ENCODE results near the gene CXXC1.
"Not testable (repeated sequence)": the region's sequence is repeated elsewhere in the genome, so short reads cannot be mapped to it uniquely, and the experiment has no call there.

The CXXC1 gene

DNA sequence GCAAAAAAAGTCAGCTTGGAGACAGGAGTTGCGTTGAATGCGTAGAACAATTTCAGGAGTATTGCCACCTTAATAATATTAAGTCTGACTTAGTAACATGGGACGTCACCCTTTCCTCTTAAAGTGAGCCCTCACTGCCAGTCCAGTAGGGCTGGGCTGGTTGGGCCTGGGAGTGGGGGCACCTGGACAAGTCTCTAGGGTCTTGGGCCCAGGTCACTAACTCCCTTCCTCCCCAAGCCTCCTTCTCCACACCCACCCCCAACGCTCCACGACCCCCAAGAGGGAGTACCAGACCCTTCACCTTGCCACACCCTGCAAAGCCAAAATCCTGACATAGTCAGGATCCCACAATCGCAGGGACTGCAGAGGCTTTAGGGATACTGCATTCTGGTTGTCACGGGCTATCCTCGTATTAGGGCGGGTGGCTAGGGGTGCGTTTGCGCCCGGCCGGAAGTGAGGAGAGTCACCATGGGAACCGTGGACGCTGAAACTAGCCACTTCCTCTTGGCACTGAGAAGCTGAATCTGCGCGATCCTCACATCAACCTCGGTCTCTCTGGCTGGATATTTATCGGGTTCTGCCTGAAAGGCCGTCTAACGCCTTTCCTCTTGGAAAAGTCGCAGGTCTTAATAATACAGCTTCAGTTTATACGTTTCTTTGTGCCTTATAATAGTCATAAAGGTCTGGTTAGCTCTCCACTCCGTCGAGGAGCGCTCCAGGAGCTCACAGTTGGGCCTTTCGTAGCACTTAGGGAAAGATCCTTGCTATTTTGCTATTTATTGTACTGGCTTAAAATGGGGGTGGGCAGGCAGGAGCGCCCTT is 10.3 kb upstream of the CXXC1 start:
- DNase-seq (ENCODE audit: low spot score) = peak; percentile 71

DNA sequence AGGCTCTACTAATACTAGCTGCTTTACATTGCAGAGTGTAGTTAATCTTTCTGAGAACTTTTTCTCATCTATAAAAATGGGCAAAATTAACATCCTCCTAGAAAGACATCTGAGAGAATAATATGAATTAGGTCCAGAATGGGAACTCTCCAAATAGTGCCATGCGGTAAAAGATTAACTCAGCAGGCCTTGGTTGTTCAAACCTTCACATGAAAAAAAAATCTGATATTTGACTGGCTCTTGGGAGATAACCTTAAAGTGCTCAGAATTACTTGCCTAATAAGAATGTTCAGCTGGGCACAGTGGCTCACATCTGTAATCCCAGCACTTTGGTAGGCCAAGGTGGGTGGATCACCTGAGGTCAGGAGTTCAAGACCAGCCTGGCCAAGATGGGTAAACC is 5.5 kb upstream of the CXXC1 start:
- no peak for DNase-seq (ENCODE audit: low spot score)

DNA sequence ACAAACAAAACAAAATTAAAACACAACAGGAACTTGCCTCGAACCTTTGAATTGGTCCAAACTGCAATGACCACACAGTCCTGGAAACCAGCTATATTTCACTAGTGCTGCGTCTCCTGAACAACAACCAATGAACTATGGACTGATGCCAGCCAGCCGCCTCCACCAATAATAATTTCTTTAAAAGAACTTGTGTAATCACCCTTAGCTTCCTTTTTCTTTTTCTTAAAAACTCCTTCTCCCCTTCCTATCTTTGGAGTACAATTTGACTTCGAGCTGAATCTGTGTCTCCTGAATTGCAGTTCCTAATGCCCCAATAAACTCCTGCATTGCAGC is 1.6 kb upstream of the CXXC1 start:
- no peak for DNase-seq (ENCODE audit: low spot score)

DNA sequence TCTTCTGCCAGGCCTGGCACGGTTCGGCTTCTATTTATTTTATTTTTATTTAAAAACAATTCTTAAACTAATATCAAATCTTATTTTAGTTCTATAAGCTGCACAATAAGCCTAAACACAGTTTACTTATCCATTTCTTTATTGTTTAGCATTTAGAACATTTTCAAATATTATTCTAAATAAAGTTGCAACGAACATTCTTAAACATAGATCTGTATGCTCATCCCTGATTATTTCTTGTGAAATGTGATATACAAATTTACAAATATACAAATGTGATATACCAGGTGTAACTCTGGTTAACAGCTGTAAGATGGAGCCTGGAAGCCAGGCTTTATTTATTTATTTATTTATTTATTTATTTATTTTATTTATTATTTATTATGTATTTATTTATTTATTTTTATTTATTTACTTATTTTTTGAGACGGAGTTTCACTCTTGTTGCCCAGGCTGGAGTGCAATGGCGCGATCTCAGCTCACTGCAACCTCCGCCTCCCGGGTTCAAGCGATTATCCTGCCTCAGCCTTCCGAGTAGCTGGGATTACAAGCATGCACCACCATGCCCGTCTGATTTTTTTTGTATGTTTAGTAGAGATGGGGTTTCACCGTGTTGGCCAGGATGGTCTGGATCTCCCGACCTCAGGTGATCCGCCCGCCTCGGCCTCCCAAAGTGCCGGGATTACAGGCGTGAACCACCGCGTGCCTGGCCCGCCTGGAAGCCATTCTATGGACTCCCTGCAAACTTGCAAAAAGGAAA is 1.0 kb upstream of the CXXC1 start:
- not testable (repeated sequence) for DNase-seq (ENCODE audit: low spot score)

DNA sequence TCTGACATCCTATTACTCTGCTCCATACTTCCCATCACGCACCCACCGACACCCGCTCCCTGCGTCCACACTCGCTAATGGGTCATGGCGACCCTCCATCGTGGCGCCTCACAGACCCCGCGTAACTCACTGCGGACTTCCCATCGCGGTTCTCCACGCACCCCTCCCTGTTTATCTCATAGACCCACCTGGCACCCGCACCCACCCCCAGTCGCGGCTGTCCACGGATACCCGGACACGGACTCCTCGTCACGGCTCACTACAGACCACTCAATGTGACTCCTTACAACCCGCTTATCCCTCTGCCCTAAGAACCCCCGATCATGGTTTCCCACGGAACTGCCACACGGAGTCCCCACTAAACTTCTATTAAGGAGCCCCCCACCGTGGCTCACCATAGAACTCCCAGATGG is 458 bp downstream of the CXXC1 start:
- DNase-seq (ENCODE audit: low spot score) = no peak

DNA sequence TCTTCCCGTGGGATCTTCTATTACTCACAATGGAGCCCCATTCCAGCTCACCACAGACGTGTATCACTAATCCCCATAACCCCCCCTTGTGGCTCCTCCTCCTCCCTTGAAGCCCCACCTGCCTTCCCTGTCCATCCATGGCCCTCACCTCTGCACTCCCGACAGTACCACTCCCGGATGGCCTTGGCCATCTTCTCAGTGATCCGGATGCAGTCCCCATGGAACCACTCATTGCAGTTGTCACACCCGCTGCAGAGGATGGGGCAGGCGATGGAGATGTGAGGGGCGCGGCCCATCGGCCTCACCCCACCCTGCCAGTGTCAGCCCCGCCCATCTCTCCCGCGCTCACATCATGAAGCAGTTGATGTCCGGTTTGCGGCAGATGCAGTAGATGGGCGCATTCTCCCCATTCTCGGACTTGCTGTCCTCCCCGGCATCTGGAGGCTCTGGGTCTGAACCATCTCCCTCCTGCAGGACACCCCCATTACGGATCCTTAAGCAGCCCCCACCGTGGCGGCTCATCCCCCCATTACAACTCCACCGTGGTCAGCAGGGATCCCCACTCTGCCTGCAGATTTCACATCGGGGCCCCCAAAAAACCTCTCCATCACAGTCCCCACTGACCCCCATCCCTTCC is 983 bp downstream of the CXXC1 start:
- no peak for DNase-seq (ENCODE audit: low spot score)

DNA sequence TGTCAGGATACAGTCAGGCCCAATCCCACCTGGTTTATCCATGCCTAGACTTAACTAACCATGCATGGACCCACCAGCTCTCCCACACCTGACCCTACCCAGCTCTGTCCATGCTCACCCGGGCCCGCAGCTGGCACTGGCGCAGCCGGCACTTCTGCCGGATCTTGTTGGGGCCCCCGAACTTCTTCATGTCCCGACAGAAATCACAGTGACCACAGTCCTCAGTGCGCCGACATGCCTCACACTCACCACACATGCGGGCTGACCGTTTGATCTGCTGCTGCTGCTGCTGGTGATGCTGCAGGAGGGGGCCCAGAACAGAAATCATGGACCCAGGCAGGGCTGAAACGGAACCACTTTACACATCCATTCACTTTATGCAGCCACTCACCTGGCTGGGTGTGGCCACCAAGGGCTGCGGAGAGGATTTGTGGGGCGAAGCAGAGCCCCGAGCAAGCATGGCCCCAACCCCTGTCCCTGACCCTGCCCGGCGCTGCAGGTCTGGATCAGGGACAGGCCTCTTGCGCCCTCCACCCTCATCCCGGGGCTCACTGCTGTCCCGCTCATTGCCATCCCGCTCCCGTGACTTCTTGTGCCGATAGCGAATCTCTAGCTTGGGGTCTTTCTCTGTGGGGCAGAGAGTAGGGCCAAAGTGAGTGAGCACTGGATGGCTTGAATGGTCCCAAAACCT is 1.7 kb downstream of the CXXC1 start:
- DNase-seq (ENCODE audit: low spot score) = no peak

DNA sequence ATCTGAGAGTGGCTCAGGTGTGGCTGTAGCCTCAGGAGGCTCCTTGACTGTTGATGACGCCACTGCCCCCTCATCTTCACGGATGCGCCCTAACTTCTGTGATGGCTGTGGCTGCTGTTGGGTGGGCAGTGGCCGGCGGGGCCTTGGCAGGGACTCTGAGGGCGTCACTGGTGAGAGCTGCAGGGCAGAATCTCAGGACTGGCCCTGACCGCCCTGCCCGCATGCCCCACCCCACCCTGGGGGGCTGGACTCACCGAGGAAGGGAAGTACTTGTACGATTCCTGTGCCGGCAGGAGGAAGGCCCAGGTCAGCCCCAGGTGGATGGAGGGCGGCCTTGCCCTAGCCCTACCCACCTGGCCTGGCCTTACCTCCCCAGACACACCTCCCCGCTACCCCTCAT is 2.4 kb downstream of the CXXC1 start:
- no peak for DNase-seq (ENCODE audit: low spot score)

DNA sequence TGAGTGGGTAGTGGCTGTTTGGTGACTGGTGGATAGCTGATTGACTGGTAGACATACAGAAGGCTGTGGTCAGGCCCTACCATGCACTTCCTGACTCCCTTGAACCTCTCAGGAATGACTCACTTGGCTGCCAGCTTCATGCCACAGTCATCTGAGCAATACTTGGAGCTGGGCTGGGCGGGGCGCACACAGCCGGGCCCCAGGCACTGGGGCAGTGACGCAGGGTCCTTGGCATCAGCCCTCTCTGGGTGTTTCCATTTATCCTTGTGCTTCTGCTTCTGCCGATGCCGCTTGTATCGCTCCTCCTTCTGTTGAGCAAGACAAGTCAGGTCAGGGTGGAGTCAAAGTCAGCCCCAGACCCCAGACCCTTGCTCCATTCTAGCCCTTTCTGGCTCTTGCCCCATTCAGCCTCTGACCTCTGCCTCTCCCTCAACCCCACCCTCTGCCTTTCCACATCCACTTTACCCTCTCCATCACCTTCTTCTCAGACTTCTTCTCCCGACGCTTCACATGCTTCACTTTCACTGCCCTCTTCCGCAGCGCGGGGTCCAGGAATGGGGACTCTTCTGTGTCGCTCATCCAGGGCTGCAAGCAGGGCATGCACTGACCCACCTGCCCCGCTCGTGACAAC is 3.1 kb downstream of the CXXC1 start:
- DNase-seq (ENCODE audit: low spot score) = no peak

DNA sequence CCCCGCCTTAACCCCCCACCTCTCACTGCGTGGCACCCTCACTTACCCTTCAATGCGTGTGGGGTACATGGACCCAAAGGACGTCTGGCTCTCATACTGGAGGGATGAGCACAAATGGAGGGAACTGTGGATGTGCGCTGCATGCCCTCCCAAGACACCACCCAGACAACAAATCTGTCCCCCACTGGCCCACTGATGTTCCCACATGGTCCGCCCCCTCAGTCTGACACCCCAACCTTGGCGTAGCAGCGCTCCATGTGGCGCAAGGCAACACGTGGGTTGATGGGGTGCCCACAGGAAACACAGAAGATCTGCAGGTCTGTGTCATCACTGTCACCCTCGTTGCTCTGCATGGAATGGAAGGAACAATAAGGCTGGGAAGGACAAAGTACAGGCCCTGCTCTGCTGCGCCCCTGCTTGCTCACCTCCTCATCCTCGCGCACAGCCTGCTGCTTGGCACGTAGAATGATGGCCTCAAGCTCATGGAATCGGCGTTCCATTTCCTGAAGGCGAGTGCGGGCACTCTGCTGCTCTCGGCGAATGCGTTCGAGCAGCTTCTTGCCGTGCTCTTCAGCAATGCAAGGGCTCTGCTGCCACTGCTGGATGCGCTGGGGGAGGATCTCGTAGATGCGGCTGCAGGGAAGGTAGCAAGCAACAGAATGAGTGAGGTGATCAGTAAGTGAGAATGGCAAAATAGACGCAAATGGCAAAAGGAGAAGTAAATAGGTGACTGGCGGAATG is 3.9 kb downstream of the CXXC1 start:
- DNase-seq (ENCODE audit: low spot score) = no peak

DNA sequence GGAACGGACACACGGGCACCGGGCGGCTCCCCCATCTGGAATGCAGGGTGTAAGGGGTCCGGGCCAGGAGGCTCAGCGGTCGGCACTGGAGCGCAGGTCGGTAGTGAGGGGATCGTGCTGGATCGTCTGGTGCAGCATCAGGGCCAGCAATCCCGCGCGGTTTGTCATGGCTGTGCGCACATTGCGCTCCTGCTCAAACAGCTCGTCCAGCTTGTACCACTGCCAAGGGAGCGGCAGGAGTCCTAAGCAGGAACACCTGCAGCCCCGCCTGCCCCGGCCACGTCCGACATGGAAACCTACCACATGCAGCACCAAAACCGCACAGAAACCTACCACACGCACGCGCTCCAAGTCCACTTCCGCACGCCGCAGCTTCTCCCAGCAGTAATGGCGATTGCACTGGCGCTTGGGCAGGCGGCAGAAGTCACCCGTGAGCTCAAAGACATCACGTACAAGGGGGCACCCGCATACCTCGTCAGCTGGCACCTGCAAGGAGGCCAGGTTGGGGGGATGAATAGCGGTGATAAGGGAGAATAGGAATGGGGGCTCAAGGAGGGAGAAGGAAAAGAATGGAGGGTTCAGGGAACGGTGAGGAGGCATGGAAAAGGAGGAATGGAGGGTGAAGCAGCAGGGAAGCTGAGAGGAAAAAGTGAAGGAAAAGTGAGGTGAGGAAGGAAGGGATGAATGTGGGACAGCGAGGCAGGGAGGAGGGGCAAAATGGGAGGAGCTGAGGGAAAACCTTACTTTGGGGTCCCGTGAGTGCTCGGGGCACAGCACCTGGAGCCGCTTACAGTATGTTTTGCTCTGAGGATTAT is 4.8 kb downstream of the CXXC1 start:
- no peak for DNase-seq (ENCODE audit: low spot score)

DNA sequence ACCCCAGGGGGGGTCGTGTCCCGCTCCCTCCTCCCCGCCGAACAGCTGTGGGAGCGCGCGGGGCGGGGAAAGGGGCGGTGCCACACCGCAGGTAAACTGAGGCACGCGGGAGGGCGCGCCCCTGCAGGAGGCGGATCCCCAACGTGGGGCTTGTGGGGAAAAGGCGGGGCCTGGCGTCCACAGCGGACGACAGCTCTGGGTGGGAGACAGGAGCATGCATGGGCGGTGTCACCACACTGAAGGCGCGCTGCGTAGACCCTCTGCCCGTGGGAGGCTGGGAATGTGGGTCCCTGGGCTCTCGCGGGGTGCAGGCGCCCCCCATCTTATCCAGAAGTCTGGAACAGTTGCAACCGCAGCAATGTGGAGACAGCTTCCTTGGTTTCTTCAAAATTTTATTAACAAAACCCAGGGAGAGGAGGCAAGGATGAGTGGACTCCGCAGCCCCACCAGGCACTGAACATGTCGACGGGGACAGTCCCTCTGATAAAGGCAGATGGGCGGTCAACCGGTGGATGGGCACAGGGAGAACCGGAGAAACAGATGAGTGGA is 5.4 kb downstream of the CXXC1 start:
- no peak for DNase-seq (ENCODE audit: low spot score)

DNA sequence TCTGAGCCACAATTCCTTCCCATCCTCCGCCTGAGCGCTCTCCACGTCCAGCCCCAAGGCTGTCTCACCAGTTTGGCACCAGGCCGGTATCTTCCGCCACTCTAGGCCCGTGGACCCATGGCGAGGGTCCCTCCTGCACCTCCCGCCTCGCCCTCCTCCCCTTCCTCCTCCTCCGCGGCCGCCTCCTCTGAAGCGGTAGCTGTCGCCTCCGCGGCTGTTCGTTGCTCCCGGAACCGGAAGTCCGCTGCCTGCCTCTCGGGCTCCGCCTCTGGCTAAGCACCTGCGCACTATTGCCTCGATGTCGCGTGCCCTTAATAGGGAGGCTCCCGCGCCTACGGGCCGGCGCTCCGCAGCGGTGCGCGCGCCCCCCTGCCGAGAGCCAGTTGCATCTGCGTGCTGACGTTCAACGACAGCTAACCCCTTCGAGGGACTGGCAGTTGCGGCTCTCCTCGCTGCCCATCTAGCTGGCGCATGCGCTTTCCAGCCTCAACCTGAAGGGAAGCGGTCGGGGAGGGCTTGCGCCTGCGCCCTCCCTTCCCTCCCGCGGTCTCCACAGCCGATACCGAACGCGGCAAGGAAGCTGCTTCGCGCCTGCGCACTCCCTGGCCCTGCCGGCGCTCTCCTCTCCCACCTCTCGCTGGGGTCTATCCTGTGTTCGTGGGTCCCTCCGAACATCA is 6.1 kb downstream of the CXXC1 start, which contains the start of gene MBD1:
Gene MBD1 (minus strand): TSS at position 229 of the 677 bp plus-strand sequence. CDS start 1,531 bp downstream, outside the sequence.
- DNase-seq (ENCODE audit: low spot score) = peak; percentile 96

DNA sequence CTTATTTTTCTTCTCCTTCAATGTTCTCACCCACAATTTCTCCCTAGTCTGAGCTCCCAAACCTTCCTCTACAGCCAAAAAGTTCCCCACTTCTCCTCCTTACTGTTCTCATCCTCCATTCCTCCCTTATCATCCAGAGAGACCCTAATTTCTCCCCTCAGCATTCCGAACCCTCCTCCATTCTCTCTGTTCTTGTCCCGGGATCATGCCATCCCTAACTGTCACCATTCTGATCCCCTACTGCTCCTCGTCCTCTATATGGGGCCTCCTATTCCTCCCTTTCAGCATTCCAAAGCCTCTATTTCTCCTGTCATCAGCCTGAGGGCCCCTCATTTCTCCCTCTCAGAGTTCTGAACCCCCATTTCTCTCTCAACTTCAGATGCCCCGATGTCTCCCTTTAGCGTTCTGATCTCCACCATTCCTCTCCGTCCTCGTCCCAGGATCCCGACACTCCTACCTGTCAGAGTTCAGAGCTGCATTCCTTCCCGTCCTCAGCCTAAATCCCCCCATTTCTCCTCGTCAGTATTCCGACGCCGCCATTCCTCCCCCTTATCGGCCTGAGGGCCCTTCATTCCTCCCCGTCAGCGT is 6.7 kb downstream of the CXXC1 start:
- no peak for DNase-seq (ENCODE audit: low spot score)

DNA sequence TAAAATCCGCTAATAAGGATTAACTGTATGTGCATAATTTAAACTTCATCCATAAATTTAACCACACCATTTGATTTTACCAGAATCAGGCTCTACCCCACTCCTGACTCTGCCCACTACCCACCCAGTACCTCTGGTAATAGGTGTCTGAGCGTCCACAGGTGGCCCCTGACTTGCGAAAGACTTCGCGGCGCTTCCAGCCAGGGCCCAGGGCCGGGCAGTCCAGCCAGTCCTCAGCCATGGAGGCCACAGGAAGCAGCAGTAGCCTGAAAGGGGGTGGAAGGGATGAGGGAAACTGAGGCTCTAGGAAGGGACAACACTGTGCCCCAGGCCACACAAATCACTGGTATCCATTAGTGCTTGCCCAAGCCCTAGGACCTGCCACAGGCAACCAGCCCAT is 7.7 kb downstream of the CXXC1 start:
- DNase-seq (ENCODE audit: low spot score) = no peak

DNA sequence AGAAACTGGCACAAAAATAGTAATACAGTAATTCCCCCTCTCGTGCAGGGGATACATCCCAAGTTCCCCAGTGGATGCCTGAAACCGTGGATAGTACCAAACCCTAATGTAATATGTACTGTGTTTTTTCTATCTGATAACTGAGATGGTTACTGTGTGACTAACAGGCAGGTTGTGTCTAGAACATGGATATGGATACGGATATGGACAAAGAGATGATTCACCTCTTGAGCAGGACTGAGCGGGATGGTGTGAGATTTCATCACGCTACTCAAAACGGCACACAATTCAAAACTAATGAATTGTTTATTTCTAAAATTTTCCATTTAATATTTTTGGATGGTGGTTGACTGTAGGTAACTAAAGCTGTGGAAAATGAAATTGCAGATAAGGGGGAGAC is 9.6 kb downstream of the CXXC1 start:
- DNase-seq (ENCODE audit: low spot score) = no peak

DNA sequence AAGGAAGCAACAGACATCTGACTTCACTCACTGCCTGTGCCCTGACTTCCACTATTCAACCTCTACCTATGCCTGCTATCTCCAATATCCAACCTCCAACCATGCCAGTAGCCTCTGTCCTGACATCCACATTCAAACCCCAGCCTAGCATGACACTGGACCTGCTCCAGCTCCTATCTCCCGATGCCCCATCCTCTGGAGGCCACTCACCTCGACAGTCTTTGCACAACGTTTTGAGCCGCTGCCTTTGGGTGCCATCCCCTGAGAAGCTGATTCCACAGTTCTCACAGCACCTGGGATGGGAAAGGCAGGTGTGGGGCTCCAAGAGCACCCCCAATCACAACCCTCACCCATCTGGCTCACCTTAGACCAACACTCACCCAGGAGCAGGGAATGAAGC is 11.0 kb downstream of the CXXC1 start:
- no peak for DNase-seq (ENCODE audit: low spot score)

DNA sequence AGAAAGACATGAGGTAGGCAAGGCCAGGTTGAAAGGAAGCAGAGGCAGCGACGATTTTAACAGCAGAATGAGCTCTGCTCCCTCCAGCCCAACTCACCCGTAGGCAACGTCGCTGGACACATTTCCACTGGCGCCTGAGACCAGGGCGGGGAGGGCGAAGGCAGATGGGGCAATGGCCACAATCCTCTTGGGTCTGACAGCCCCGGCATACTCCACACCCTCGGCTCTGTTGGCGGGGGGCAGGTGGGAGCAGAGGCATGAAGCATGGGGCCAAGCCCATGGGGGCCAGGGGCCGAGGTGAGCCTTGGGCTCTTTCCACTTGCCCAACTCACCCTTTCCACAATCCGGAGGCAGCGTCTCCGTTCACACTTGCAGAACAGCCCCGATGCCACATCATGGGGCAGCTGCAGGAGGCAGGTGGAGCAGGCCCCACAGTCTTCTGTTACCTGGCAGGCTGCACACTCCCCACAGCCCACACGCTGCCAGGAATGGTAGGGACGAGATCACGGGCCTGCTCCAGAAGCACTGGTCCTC is 11.9 kb downstream of the CXXC1 start:
- no peak for DNase-seq (ENCODE audit: low spot score)

DNA sequence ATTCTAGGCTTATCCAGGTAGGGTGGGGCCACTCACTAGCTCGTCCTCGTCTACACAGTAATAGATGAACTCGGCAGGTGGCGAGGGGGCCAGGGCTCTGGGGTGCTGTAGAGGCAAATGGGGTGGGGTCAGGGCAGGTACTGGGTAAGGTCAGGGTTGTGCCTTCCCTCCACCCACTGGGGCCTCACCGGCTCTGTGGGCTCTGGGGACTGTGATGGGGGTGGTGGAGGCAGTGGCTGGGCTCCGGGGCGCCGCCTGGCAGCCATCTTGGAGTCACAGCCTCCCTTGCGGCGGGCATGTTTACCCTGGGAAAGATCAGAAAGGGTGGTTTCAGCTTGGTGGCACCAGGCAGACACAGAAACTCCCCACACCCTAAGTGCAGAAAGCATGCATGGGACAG is 12.6 kb downstream of the CXXC1 start:
- no peak for DNase-seq (ENCODE audit: low spot score)
